Measurements from ENCODE around the gene HMX1. TPM values are rescaled to one million over a fixed set of nuclear protein-coding genes. Genes with fewer than 3 reads are reported as not detected.

HMX1 gene
- total RNA-seq, 1 donor from 2014 or later = not detected

DNA sequence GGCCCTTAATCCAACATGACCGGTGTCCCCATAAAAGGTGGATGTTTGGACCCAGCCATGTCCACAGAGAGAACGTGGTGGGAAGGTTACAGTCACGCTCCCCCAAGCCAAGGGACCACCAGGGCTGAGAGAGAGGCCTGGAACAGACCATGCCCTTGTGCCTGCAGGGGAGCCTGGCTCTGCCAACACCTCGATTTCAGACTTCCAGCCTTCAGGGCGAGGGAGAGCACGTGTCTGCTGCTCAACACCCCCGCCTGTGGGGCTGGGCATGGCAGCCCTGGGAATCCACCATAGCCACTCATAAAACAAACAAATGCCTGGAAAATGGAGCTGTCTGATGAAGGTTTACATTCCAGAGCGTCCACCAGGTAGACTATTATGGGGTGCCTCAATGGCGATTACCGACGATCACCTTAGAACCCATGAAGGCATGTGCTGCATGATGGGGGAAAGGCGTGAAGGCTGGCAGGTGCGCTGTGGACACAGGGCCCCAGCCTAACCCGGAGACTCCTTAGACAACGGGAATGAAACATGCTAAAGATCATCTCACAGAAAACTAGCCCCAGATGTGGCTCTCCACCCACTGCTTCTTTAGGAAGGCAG lies 42.3 kb upstream of the HMX1 start:
- no peaks in the 10 kb centered on the region for H3K36me3 ChIP-seq (ENCODE audit: control insufficient read depth, insufficient read depth, low read length)
- H3K4me3 ChIP-seq (ENCODE audit: low read depth, low read length) = no peak overlapping the region
- DNase-seq (ENCODE audit: low read depth) = no peak
- peaks cover 11% of the 10 kb centered on the region for H3K27me3 ChIP-seq (ENCODE audit: control insufficient read depth, insufficient read depth, low read length)
- no peak for TF ChIP-seq CTCF (IDR thresholded peaks at IDR 0.05; ENCODE audit: insufficient read depth, low read length, poor library complexity, severe bottlenecking)

DNA sequence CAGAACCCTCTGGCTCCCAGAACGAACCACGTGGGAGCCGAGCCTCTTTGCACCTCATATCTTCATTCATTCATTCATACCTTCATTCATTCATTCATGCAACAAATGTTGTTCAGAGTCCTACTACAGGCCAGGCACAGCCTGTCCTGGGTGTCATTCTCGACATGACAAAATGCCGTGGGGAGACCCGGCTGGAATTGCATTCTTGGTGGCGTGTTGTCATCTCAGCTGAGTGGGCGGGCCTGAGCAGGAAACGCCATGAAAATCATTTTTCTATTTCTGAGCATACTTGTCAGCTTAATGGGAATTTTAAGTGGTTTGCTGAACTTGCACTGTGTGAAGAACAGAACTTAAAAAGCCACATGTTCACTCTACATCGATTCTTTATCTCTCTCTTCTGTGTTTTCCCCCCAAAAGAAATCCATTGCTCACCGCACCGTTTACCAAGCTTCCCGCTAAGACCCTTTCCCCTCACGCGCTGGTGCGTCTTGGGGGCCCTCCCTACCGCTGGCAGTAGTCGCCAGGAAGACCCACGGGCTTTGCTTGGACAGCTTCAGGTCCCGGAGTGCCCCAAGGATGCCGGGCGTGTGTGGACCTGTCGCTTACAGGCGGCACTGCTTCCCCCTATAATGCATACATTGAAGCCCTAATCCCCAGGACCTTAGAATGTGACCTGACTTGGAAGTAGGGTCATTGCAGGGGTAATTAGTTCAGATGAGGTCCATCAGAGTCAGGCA lies 41.6 kb upstream of the HMX1 start:
- Histone ChIP-seq H3K36me3 (ENCODE audit: control insufficient read depth, insufficient read depth, low read length) (no peaks in the 10 kb centered on the region), H3K27me3 (ENCODE audit: control insufficient read depth, insufficient read depth, low read length) (peaks cover 13% of the 10 kb centered on the region), H3K4me3 (ENCODE audit: low read depth, low read length) (no peak overlapping the region)
- DNase-seq (ENCODE audit: low read depth) = no peak
- no peak for TF ChIP-seq CTCF (IDR thresholded peaks at IDR 0.05; ENCODE audit: insufficient read depth, low read length, poor library complexity, severe bottlenecking)

GRCh38 chr4:8912506-8912905 lies 40.9 kb upstream of the HMX1 start:
- Histone ChIP-seq H3K27me3 (ENCODE audit: control insufficient read depth, insufficient read depth, low read length) (peaks cover 9% of the 10 kb centered on the region), H3K36me3 (ENCODE audit: control insufficient read depth, insufficient read depth, low read length) (no peaks in the 10 kb centered on the region), H3K4me3 (ENCODE audit: low read depth, low read length) (no peak overlapping the region)
- TF ChIP-seq CTCF (IDR thresholded peaks at IDR 0.05; ENCODE audit: insufficient read depth, low read length, poor library complexity, severe bottlenecking) = no peak
- DNase-seq (ENCODE audit: low read depth) = no peak

DNA sequence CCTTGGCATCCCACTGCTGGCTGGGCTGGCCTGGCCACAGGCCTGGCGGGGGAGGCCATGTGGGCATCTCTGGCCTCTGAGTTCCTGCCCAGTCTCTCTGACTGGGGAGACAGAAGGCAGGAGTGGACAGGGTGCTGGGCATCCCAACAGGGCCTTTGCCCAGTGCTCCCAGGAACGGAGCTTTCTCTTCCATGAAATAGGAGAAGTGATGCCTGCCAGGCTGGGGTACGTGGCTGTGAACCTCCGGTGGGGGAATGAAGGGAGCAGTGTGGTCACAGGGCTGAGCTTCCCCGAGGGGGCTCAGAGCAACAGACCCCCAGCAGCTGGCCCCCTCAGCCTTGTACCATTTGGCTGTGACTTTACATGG lies 40.4 kb upstream of the HMX1 start:
- H3K27me3 ChIP-seq (ENCODE audit: control insufficient read depth, insufficient read depth, low read length) = peaks cover 7% of the 10 kb centered on the region
- no peak overlapping the region for H3K4me3 ChIP-seq (ENCODE audit: low read depth, low read length)
- TF ChIP-seq CTCF (IDR thresholded peaks at IDR 0.05; ENCODE audit: insufficient read depth, low read length, poor library complexity, severe bottlenecking) = no peak
- H3K36me3 ChIP-seq (ENCODE audit: control insufficient read depth, insufficient read depth, low read length) = no peaks in the 10 kb centered on the region
- no peak for DNase-seq (ENCODE audit: low read depth)

DNA sequence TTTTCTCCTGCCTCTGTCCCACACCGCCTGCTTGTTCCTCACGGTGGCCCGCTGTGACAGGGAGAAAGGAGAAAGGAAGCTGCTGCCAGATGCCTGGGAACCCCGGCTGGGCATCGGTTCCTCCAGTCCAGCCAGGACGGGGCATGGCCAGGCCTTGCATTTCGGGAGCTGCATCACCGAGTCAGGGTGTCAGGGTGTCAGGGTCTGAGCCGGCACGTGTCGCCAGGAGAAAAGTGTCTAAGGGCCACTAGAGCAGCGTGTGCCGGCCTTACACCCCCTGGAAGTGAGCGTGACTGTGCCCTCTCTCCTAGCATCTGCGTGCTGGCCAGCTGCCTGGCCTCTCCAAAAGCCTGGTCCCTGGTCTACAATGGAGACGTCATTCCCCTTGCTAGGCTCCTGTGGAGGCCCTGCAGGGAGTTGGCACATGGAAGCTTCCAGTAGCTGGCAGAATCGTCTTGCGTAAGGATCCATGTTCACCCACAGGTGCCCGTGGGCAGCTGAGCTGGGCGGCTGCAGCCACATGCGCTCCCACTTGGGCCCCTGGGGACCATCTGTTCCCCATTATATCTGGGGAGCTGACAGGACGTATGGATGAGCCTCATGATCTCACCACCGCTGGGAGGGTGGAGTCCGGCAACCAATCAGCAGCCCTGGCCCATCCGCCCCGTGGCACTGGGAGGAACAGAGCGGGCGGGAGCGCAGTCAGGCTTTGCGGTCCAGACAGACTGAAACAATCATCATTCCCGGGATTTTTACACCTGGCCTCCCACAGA lies 39.9 kb upstream of the HMX1 start:
- TF ChIP-seq CTCF (IDR thresholded peaks at IDR 0.05; ENCODE audit: insufficient read depth, low read length, poor library complexity, severe bottlenecking) = no peak
- no peaks in the 10 kb centered on the region for H3K36me3 ChIP-seq (ENCODE audit: control insufficient read depth, insufficient read depth, low read length)
- H3K4me3 ChIP-seq (ENCODE audit: low read depth, low read length) = no peak overlapping the region
- H3K27me3 ChIP-seq (ENCODE audit: control insufficient read depth, insufficient read depth, low read length) = peaks cover 7% of the 10 kb centered on the region
- no peak for DNase-seq (ENCODE audit: low read depth)
